ENCODE measurements around the gene BACH2. TPM values are rescaled to one million over a fixed set of nuclear protein-coding genes. Genes with fewer than 3 reads are reported as not detected.

BACH2 gene
- total and polyA plus RNA-seq, 10 of the 15 experiments (the other 5 are each of a cell fraction or from before 2014, with no cell fraction given): 0.03 to 0.28 (median 0.04) TPM; not detected in 3

GRCh38 chr6:90253631-90254030 is 43.0 kb downstream of the BACH2 start:
- 37% methylated on average over 2 of the region's 2 CpGs for WGBS (ENCODE audit: insufficient coverage, insufficient replicate concordance, low lambda C conversion rate, missing lambda C conversion rate)
- no peaks in the 10 kb centered on the region for H3K9me3 ChIP-seq (replicated peaks; ENCODE audit: control insufficient read depth, insufficient read depth, low read length)
- ChIA-PET CTCF (no interaction called here), POLR2A (no interaction called here), SMC1A (ENCODE audit: uncharacterized antibody, unreplicated experiment) (interaction anchor here (1.2 kb wide), 1 partner anchor 10 kb away, joined by 4 read pairs; no protein-coding TSS in a partner anchor), RAD21 (ENCODE audit: unreplicated experiment) (no interaction called here)
- in situ Hi-C loops (cut with MboI) (no loop called here), intact Hi-C loops (cut with micrococcal nuclease; ENCODE audit: unreplicated experiment) (no loop called here)
- H3K4me2 ChIP-seq (ENCODE audit: control insufficient read depth, insufficient read depth): no peak overlapping the region
- H3K79me2 ChIP-seq (ENCODE audit: control insufficient read depth, insufficient read depth, low read length): no peaks in the 10 kb centered on the region
- H3K27ac ChIP-seq (ENCODE audit: control insufficient read depth, insufficient read depth): no peak overlapping the region
- no peak for DNase-seq (ENCODE audit: low read depth, low spot score)
- no peaks in the 10 kb centered on the region for H4K20me1 ChIP-seq (ENCODE audit: control insufficient read depth, insufficient read depth)
- no peak overlapping the region for H2AFZ ChIP-seq (ENCODE audit: control insufficient read depth, low read depth, low read length)
- no peaks in the 10 kb centered on the region for H3K4me1 ChIP-seq (ENCODE audit: control insufficient read depth, insufficient read depth, low read length)
- no peaks in the 10 kb centered on the region for H3K36me3 ChIP-seq (ENCODE audit: control insufficient read depth in 2 of 2, insufficient read depth in 2 of 2, low read length in 1 of 2)
- H3K9ac ChIP-seq (ENCODE audit: control insufficient read depth, insufficient read depth, low read length): no peak overlapping the region
- no peaks in the 10 kb centered on the region; a peak in 1 of 4 replicates for H3K27me3 ChIP-seq (replicated peaks in 1 of 2; ENCODE audit: control insufficient read depth in 2 of 2, insufficient read depth in 2 of 2, low read length in 1 of 2)
- BruUV-seq (replicated peaks): no TSS peak
- no peak for ATAC-seq
- TF ChIP-seq PML (IDR thresholded peaks at IDR 0.05; ENCODE audit: low read length): no peak
- no peak overlapping the region for H3K4me3 ChIP-seq
- no peak for FAIRE-seq

GRCh38 chr6:90251295-90251992 is 45.2 kb downstream of the BACH2 start:
- no peak overlapping the region for H3K27ac ChIP-seq (ENCODE audit: control insufficient read depth, insufficient read depth)
- intact Hi-C loops (cut with micrococcal nuclease; ENCODE audit: unreplicated experiment): no loop called here

More at GRCh38 chr6:90251295-90251992, 45.2 kb downstream of the BACH2 start:
- ChIA-PET POLR2A (no interaction called here), RAD21 (ENCODE audit: unreplicated experiment) (interaction anchor here (1.3 to 1.4 kb wide), 2 partner anchors 33 to 139 kb away, joined by 3 to 5 read pairs; no protein-coding TSS in a partner anchor), CTCF (no interaction called here), SMC1A (ENCODE audit: uncharacterized antibody, unreplicated experiment) (interaction anchor here (1.3 kb wide), 1 partner anchor 341 kb away, joined by 3 read pairs; no protein-coding TSS in a partner anchor)
- in situ Hi-C loops (cut with MboI): no loop called here
- Histone ChIP-seq H3K79me2 (ENCODE audit: control insufficient read depth, insufficient read depth, low read length) (no peaks in the 10 kb centered on the region), H3K4me3 (no peak overlapping the region), H3K27me3 (replicated peaks in 1 of 2; ENCODE audit: control insufficient read depth in 2 of 2, insufficient read depth in 2 of 2, low read length in 1 of 2) (no peaks in the 10 kb centered on the region; a peak in 1 of 4 replicates), H3K9ac (ENCODE audit: control insufficient read depth, insufficient read depth, low read length) (no peak overlapping the region), H4K20me1 (ENCODE audit: control insufficient read depth, insufficient read depth) (no peaks in the 10 kb centered on the region), H2AFZ (ENCODE audit: control insufficient read depth, low read depth, low read length) (no peak overlapping the region), H3K36me3 (ENCODE audit: control insufficient read depth in 2 of 2, insufficient read depth in 2 of 2, low read length in 1 of 2) (no peaks in the 10 kb centered on the region), H3K4me2 (ENCODE audit: control insufficient read depth, insufficient read depth) (no peak overlapping the region), H3K4me1 (ENCODE audit: control insufficient read depth, insufficient read depth, low read length) (no peaks in the 10 kb centered on the region), H3K9me3 (replicated peaks; ENCODE audit: control insufficient read depth, insufficient read depth, low read length) (no peaks in the 10 kb centered on the region)
- ATAC-seq (no peak; the same call in none of the 3 replicates), FAIRE-seq (no peak), DNase-seq (ENCODE audit: low read depth, low spot score) (peak; percentile 19)
- 12% methylated on average over 4 of the region's 4 CpGs for WGBS (ENCODE audit: insufficient coverage, insufficient replicate concordance, low lambda C conversion rate, missing lambda C conversion rate)
- no TSS peak for BruUV-seq (replicated peaks)
- peak; percentile 61; the same call in 1 of the 2 replicates for TF ChIP-seq NFIC (IDR thresholded peaks at IDR 0.05; ENCODE audit: low read depth, low read length)
- TF ChIP-seq EED (IDR thresholded peaks at IDR 0.05; ENCODE audit: low read depth): no peak
- no peak for TF ChIP-seq HDAC2 (IDR thresholded peaks at IDR 0.05)
- TF ChIP-seq MEF2A (IDR thresholded peaks at IDR 0.05; ENCODE audit: insufficient read depth, low read depth, low read length): peak; percentile 68; the same call in 1 of the 2 replicates
- TF ChIP-seq MTA3 (IDR thresholded peaks at IDR 0.05; ENCODE audit: borderline replicate concordance, low read length): no peak
- TF ChIP-seq MEF2B (IDR thresholded peaks at IDR 0.05; ENCODE audit: partially characterized antibody, poor library complexity, severe bottlenecking): peak; percentile 17
- TF ChIP-seq RUNX3 (IDR thresholded peaks at IDR 0.05; ENCODE audit: low read length): peak; percentile 26; the same call in 1 of the 2 replicates
- peak in 1 of 2 experiments; percentile 14; a peak in 1 of 4 replicates for TF ChIP-seq EP300 (IDR thresholded peaks at IDR 0.05; ENCODE audit: borderline replicate concordance in 1 of 2, control insufficient read depth in 1 of 2, low read depth in 2 of 2, low read length in 2 of 2)
